Stimulated activated CD4-positive, alpha-beta T cell treated with anti-CD3 and anti-CD28 coated beads, Interleukin-1b, Interleukin-23, amount 100 ng/mL, for 24 hours (primary cell): ENCODE data around the gene SCG2.
A peak's percentile ranks its signal among the peaks of the same experiment; 100 is the strongest.

Source experiments
- DNase-seq, 4 experiments: peaks; one replicate each; pipeline ENCODE4 v3.0.0-alpha.2; 2020; ENCODE audit warnings: low read depth in 4 of 4, low spot score in 1 of 4

The SCG2 gene, protein sequence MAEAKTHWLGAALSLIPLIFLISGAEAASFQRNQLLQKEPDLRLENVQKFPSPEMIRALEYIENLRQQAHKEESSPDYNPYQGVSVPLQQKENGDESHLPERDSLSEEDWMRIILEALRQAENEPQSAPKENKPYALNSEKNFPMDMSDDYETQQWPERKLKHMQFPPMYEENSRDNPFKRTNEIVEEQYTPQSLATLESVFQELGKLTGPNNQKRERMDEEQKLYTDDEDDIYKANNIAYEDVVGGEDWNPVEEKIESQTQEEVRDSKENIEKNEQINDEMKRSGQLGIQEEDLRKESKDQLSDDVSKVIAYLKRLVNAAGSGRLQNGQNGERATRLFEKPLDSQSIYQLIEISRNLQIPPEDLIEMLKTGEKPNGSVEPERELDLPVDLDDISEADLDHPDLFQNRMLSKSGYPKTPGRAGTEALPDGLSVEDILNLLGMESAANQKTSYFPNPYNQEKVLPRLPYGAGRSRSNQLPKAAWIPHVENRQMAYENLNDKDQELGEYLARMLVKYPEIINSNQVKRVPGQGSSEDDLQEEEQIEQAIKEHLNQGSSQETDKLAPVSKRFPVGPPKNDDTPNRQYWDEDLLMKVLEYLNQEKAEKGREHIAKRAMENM

GRCh38 chr2:223601932-223602666 lies at the start of gene SCG2:
SCG2 (minus strand) TSS chr2:223602361; CDS start chr2:223599282, 3,079 bp downstream.
- peak in 2 of 4 experiments; percentile 2 to 4 for DNase-seq

DNA sequence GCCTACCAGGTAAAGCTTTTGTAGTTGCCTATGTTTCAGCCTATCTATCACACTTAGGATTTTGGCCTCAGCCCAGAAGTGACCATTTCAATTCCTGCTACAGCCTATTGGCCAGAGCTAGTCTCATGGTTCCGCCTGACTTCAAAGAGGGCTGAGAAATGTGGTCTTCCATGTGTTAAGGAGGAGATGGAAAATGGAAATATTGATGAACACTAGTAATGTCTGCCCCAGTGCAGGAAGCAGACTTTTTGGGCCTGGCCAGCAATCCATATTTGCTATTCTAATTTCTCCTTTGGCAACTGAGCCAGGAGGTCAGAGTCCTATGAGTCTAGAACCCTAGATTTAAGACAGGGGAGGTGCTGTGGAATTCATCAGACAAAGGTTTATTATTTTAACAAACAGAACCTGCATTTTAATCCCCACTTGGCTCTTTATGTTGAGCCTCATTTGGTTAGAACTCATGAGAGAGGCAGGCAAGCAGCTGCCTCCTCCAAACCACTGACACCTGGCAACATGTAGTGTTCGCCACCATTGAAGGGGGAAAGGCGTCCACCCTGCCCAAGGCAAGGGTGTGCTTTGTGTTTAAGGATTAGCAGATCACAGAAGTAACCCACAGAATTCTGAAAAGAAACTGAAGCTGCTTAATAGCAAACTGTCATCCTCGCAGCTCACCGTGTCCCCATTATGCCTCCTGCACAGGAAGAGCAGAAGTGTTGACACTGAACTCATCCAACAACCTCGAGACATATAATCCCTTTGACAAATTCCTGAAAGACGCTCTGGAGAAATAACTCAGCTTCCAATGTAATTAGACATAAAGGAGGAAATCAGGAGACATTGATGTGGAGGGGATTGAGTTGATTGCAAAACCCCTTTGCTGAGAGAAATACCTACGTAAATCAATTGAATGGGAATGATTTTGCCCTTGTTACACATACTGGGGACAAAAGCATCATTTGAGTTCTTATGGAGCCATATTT lies 47.7 kb upstream of the SCG2 start:
- DNase-seq = no peak

DNA sequence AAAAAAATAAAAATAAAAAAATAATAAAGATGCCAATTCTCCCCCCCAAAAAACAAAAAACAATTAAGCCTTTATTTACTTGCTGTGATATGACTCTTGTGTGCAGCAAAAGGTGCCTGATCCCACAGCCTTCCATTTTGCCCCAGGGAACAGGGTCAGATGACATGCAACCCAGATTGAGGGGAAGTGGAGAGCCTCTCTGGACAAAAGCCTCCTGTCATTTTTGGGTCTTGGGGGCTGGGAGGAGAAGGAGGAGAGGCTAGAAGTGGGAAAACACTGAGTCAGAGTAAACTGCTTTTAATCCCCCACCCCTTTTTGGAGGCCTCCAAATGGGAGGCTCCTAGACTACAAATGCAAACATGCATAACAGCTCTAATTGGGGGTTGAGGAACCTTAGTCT lies 46.6 kb upstream of the SCG2 start:
- no peak for DNase-seq

DNA sequence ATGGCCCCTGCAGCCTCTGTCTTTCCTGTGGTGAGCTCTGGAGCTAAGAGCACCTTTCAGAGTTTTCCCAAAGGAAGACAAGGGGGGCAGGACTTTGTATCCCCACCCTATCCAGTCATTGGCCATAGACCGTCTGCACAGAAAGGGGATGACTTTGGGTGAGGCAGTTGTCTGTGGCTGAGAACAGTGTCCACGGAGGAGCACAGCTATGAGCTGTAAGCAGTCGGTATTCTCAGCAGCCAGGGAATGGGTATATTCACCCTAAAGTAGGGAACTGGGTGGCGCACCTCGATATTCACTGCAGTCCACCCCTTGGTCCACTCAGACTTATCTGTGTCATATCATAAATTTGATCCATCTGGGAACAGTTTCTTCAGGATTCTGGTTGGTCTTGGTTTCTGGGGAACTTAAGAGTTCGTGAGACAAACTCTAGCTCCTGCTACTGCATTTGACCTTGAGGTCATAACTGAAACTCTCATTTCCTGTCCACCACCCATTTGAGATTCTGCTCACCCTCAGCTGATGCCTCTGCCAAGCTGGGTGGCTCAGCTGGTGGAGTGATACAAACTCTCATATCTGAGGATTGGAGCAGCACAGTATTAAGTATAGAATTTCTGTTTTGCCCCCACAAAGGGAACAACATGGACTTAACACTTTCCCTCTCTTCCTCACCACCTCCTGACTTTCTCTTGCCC lies 45.2 kb upstream of the SCG2 start:
- DNase-seq = no peak

GRCh38 chr2:223644136-223644535 lies 42.0 kb upstream of the SCG2 start:
- no peak for DNase-seq

- no peak for DNase-seq
Measured at GRCh38 chr2:223643309-223643708, 41.1 kb upstream of the SCG2 start.

GRCh38 chr2:223642506-223642905 lies 40.3 kb upstream of the SCG2 start:
- no peak for DNase-seq

- DNase-seq = no peak
Measured at GRCh38 chr2:223641082-223641481, 38.9 kb upstream of the SCG2 start.

- no peak for DNase-seq
Measured at GRCh38 chr2:223635080-223635479, 32.9 kb upstream of the SCG2 start.

DNA sequence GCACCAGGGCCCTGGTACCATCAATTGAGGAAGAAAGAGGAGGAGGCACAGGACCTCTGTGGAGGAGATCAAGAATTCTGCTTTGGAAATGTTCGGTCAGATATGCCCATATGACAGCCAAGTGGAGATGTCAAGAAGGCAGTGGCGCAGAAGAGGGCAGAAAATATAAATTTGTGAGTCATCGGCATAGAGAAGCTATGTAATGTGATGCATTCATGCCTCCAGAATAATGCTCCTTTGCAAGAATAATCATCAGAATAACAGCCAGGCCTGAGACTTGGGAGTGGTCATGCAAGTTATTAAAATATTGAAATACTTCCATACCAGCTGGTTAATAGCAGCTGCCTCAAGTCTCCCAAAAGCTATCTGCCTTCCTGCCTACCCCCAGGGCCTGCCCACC lies 32.1 kb upstream of the SCG2 start:
- DNase-seq = no peak

DNA sequence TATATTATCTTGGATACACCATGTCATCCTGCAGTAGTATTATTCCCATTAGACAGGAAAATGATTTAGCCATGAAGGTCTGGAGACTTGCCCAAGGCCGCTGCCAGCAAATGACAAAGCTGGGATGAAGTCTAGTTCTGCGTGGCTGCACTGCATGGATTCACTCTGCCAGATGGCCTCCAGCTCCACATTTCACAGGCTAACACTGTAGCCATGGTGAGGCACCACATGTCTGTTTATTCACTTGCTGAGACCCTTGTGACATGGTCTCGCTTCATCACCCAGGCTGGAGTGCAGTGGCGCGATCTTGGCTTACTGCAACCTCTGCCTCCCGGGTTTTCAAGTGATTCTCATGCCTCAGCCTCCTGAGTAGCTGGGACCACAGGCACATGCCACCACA lies 31.5 kb upstream of the SCG2 start:
- no peak for DNase-seq

DNA sequence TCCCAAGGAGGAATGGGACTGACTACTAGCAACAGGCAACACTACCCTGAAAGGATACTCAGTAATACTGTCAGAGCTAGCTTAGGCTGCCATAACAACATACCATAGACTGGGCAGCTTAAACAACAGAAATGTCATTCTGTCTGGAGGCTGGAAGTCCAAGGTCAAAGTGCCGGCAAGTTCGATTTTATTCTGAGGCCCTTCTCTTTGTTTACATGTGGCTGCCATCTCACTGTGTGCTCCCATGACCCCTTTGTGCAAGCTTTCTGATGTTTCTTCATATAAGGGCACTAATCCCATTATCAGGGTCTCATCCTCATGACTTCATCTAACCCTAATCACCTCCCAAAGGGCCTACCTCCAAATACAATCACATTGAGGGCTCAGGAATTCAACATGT lies 30.7 kb upstream of the SCG2 start:
- DNase-seq = no peak

DNA sequence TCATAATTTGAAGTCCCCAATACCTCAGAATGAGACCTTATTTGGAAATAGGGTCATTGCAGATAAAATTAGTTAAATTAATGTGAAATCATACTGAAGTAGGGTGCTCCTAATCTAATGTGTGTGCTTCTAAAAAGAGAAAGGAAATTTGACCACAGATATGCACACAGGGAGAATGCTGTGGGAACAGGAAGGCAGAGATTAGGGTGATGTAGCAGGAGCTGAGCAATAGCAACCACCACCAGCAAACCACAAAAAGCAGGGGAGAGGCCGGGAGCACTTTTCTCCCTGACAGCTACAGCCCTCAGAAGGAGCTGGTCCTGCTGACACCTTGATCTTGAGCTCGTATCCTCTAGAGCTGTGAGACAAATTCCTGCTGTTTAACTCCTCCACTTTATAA lies 24.6 kb upstream of the SCG2 start:
- DNase-seq = no peak

GRCh38 chr2:223625652-223626051 lies 23.5 kb upstream of the SCG2 start:
- no peak for DNase-seq

GRCh38 chr2:223621901-223622300 lies 19.7 kb upstream of the SCG2 start:
- DNase-seq = no peak

GRCh38 chr2:223619486-223620129 lies 17.4 kb upstream of the SCG2 start:
- DNase-seq = no peak

GRCh38 chr2:223618172-223619035 lies 16.2 kb upstream of the SCG2 start:
- no peak for DNase-seq

GRCh38 chr2:223614534-223614933 lies 12.4 kb upstream of the SCG2 start:
- DNase-seq = no peak
